Glomerular visceral epithelial cell (primary cell): ENCODE measurements around the gene AHI1.
"Not testable (repeated sequence)": the region's sequence is repeated elsewhere in the genome, so short reads cannot be mapped to it uniquely, and the experiment has no call there.

Experiments
- DNase-seq: peaks from one replicate; pipeline ENCODE4 v3.0.0-alpha.2; 2016; ENCODE audit errors: extremely low spot score

Gene AHI1

GRCh38 chr6:135505648-135506047 lies 8.1 kb upstream of the AHI1 start:
- no peak for DNase-seq

GRCh38 chr6:135505222-135505621 lies 7.7 kb upstream of the AHI1 start:
- DNase-seq: no peak

GRCh38 chr6:135504734-135505133 lies 7.2 kb upstream of the AHI1 start:
- DNase-seq: no peak

GRCh38 chr6:135503703-135504475 lies 6.3 kb upstream of the AHI1 start:
- no peak for DNase-seq

GRCh38 chr6:135499441-135500340 lies 2.2 kb upstream of the AHI1 start:
- DNase-seq: no peak

GRCh38 chr6:135498185-135498841 lies 773 bp upstream of the AHI1 start:
- peak; percentile 85 for DNase-seq

GRCh38 chr6:135496800-135497411 lies 634 bp downstream of the AHI1 start:
- DNase-seq: no peak

GRCh38 chr6:135493218-135493961 lies 4.2 kb downstream of the AHI1 start:
- no peak for DNase-seq

- DNase-seq: no peak
Observed at GRCh38 chr6:135490381-135490780, 7.2 kb downstream of the AHI1 start.

- peak; percentile 49 for DNase-seq
Observed at GRCh38 chr6:135488023-135488422, 9.5 kb downstream of the AHI1 start.

GRCh38 chr6:135483903-135484302 lies 13.6 kb downstream of the AHI1 start:
- not testable (repeated sequence) for DNase-seq

GRCh38 chr6:135481783-135482369 lies 15.7 kb downstream of the AHI1 start:
- DNase-seq: no peak

GRCh38 chr6:135479601-135480000 lies 17.9 kb downstream of the AHI1 start:
- no peak for DNase-seq

GRCh38 chr6:135478626-135479025 lies 18.9 kb downstream of the AHI1 start:
- DNase-seq: no peak

- DNase-seq: no peak
Observed at GRCh38 chr6:135475292-135475886, 22.2 kb downstream of the AHI1 start.

- DNase-seq: no peak
Observed at GRCh38 chr6:135474362-135474761, 23.2 kb downstream of the AHI1 start.

GRCh38 chr6:135465903-135466302 lies 31.6 kb downstream of the AHI1 start:
- no peak for DNase-seq

- no peak for DNase-seq
Observed at GRCh38 chr6:135465307-135465706, 32.2 kb downstream of the AHI1 start.

GRCh38 chr6:135464634-135465033 lies 32.9 kb downstream of the AHI1 start:
- no peak for DNase-seq

GRCh38 chr6:135461208-135461607 lies 36.3 kb downstream of the AHI1 start:
- DNase-seq: no peak
